Hematopoietic multipotent progenitor cell treated with erythropoietin and hydrocortisone succinate and interleukin-3 and kit ligand, for 15 days (in vitro differentiated cells): ENCODE data around the gene RMDN2.
A peak's percentile ranks its signal among the peaks of the same experiment; 100 is the strongest.
"Not testable (repeated sequence)": the region's sequence is repeated elsewhere in the genome, so short reads cannot be mapped to it uniquely, and the experiment has no call there.

Experiments used
- DNase-seq: peaks from one replicate; pipeline ENCODE4 v3.0.0-alpha.2; 2015; ENCODE audit warnings: low spot score

Gene RMDN2

GRCh38 chr2:37932873-37933272 is 7.8 kb downstream of the RMDN2 start:
- not testable (repeated sequence) for DNase-seq

- no peak for DNase-seq
Measured at GRCh38 chr2:37934591-37935513, 9.8 kb downstream of the RMDN2 start.

- not testable (repeated sequence) for DNase-seq
Measured at GRCh38 chr2:37937568-37937967, 12.5 kb downstream of the RMDN2 start.

GRCh38 chr2:37941267-37941666 is 16.2 kb downstream of the RMDN2 start:
- DNase-seq, result not testable (repeated sequence)

GRCh38 chr2:37944268-37944667 is 19.2 kb downstream of the RMDN2 start:
- no peak for DNase-seq

GRCh38 chr2:37947306-37947705 is 22.2 kb downstream of the RMDN2 start:
- DNase-seq, result no peak

- not testable (repeated sequence) for DNase-seq
Measured at GRCh38 chr2:37962018-37962739, 37.1 kb downstream of the RMDN2 start.

- DNase-seq, result not testable (repeated sequence)
Measured at GRCh38 chr2:37962740-37963121, 37.6 kb downstream of the RMDN2 start.

GRCh38 chr2:37963901-37964300 is 38.8 kb downstream of the RMDN2 start:
- not testable (repeated sequence) for DNase-seq

GRCh38 chr2:37966326-37966725 is 41.2 kb downstream of the RMDN2 start:
- no peak for DNase-seq

- no peak for DNase-seq
Measured at GRCh38 chr2:37969731-37970130, 44.6 kb downstream of the RMDN2 start.

GRCh38 chr2:37971971-37972370 is 46.9 kb downstream of the RMDN2 start:
- no peak for DNase-seq

- DNase-seq, result no peak
Measured at GRCh38 chr2:37973615-37974353, 48.7 kb downstream of the RMDN2 start.

- no peak for DNase-seq
Measured at GRCh38 chr2:37975808-37976207, 50.7 kb downstream of the RMDN2 start.

- no peak for DNase-seq
Measured at GRCh38 chr2:37976411-37976810, 51.3 kb downstream of the RMDN2 start.

- DNase-seq, result peak; percentile 63
Measured at GRCh38 chr2:37982147-37982582, 57.1 kb downstream of the RMDN2 start.

GRCh38 chr2:37982847-37983246 is 57.8 kb downstream of the RMDN2 start:
- no peak for DNase-seq

GRCh38 chr2:37983719-37984118 is 58.6 kb downstream of the RMDN2 start:
- DNase-seq, result no peak

GRCh38 chr2:37984176-37984575 is 59.1 kb downstream of the RMDN2 start:
- no peak for DNase-seq

- DNase-seq, result no peak
Measured at GRCh38 chr2:37984589-37984988, 59.5 kb downstream of the RMDN2 start.

- DNase-seq, result no peak
Measured at GRCh38 chr2:37985333-37985732, 60.2 kb downstream of the RMDN2 start.

- no peak for DNase-seq
Measured at GRCh38 chr2:37987098-37987775, 62.1 kb downstream of the RMDN2 start.
